Activated effector memory CD4-positive, alpha-beta T cell treated with anti-CD3 and anti-CD28 coated beads, Interleukin-2, amount 50 U/mL, for 16 hours (primary cell): ENCODE measurements around the gene FEM1C.

Experiments used
- DNase-seq: peaks from one replicate; pipeline ENCODE4 v3.0.0-alpha.2; 2020

The FEM1C gene

DNA sequence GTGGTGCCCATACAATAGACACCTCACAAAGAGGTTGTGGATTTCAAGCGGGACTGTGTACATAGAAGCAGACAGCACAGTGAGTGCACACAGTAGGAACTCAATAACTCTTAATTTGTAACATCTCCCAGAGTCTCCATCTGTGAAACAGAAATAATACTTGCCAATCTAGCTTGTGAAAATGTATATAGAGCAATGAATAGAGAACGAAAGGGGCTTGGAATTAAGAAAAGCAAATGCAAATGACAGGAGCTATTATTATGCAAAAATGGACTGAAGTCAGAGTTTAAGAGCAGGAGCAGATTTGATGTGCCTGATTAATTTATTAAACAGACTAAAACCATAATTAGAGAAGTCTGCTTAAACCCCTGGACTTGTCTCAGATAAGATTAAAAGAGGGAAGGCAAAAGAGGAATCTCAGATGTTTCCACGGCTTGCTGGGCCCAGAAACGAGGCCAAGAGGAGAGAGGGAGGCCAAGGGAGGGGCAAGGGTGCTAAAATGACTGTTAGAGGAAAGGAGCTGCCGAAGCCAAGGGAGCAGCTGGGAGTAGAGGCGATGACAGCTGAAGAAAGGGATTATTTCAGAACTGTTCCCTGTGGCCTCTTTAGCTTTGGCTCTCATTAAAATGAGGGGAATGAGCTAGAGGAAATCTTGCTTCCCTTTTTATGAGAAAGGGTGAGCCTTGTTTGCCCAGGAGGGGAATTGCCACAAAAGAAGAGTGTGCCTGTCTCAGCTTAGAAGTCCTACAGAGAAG is 72.1 kb downstream of the FEM1C start:
- no peak for DNase-seq

GRCh38 chr5:115471345-115472063 is 73.1 kb downstream of the FEM1C start:
- DNase-seq = no peak

GRCh38 chr5:115470921-115471320 is 73.7 kb downstream of the FEM1C start:
- DNase-seq = no peak
